ENCODE data around the gene TSPAN31. TPM values are rescaled to one million over a fixed set of nuclear protein-coding genes. Genes with fewer than 3 reads are reported as not detected.
A peak's percentile ranks its signal among the peaks of the same experiment; 100 is the strongest.

The TSPAN31 gene
- polyA plus RNA-seq, 12 donors, result 40.6 to 55.8 (median 46.6) TPM; not detected in 1

- DNase-seq, result no peak
These were observed 6.0 kb downstream of the TSPAN31 start for GRCh38 chr12:57750561-57751431.

- DNase-seq, result no peak
These were observed 6.6 kb downstream of the TSPAN31 start for GRCh38 chr12:57751432-57751787.

GRCh38 chr12:57751788-57752667 is 7.2 kb downstream of the TSPAN31 start, which contains the start of gene CDK4:
CDK4 (minus strand) TSS chr12:57752310; CDS start chr12:57751717, 593 bp downstream.
- peak; percentile 98 for DNase-seq

- no peak for DNase-seq
These were observed 7.8 kb downstream of the TSPAN31 start for GRCh38 chr12:57752668-57753000.

- DNase-seq, result no peak
These were observed 9.0 kb downstream of the TSPAN31 start for GRCh38 chr12:57753756-57754337.

GRCh38 chr12:57754411-57755193 is 9.8 kb downstream of the TSPAN31 start, which contains the start of gene MARCHF9:
MARCHF9 (plus strand) TSS chr12:57755103; CDS start chr12:57755529, 426 bp downstream.
- no peak for DNase-seq

- no peak for DNase-seq
These were observed 10.3 kb downstream of the TSPAN31 start for GRCh38 chr12:57755194-57755453.

- DNase-seq, result no peak
These were observed 10.9 kb downstream of the TSPAN31 start for GRCh38 chr12:57755454-57756372.

GRCh38 chr12:57756406-57757341 is 11.8 kb downstream of the TSPAN31 start:
- DNase-seq, result no peak

- DNase-seq, result no peak
These were observed 12.9 kb downstream of the TSPAN31 start for GRCh38 chr12:57757771-57758170.

- DNase-seq, result no peak
These were observed 13.9 kb downstream of the TSPAN31 start for GRCh38 chr12:57758552-57759359.

GRCh38 chr12:57759360-57759980 is 14.6 kb downstream of the TSPAN31 start:
- DNase-seq, result no peak

GRCh38 chr12:57760347-57760982 is 15.6 kb downstream of the TSPAN31 start:
- no peak for DNase-seq

- DNase-seq, result no peak
These were observed 16.7 kb downstream of the TSPAN31 start for GRCh38 chr12:57761391-57761998.

- no peak for DNase-seq
These were observed 17.6 kb downstream of the TSPAN31 start for GRCh38 chr12:57762463-57762862.

- DNase-seq, result no peak
These were observed 19.2 kb downstream of the TSPAN31 start for GRCh38 chr12:57763881-57764661.

Data from muscle of arm (tissue), 12 donors.